HG03097 (cell line): ENCODE measurements around the gene CCL16.

Experiments used
- ATAC-seq: cut with Tn5 transposase; IDR thresholded peaks from one replicate; pipeline ENCODE4 v1.9.1; 2021; ENCODE audit not compliant: unreplicated experiment, low FRiP score

The CCL16 gene

DNA sequence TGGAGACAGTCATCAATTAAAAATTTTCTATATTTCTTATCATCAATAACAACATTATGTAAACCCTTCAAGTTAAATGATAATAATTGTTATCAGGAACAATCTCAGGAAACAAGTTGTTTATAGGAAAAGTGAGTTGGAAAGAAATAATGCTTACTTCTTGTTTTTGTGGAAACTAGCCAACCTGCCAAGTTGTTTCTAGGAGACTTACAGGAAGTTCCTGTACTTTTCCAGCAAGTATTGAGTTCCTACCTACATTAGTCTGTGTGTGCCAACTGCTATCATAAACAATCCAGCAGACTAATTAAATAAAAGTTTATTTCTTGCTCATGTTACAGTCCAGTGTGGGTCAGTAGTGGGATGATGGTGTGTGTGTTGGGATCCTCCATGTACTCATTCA is 6.9 kb upstream of the CCL16 start:
- ATAC-seq = no peak

DNA sequence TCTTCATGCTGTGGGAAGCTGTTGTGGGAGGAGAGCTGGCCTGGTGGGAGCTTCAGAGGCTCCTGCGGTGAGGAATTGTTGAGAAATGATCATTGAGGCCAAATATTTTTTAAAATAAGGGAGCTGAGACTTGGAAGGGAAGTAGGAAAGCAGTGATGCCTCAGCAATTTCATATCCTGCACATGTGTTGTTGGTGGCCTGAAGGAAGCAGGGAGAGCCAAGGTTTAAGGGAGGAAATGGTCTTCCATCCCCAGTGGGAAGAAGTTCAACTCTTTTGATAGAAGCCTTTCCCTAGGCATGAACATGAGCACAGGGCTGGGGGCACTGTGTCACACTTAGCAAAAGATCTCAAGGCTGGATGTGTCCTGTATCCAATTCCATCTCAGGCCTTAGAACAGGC is 5.3 kb upstream of the CCL16 start, which contains the start of gene CCL14:
Gene CCL14, minus strand, starts transcription at position 87 of the 400 bp plus-strand sequence. Its CDS starts 80 bp downstream, at position 7.
- ATAC-seq = no peak

DNA sequence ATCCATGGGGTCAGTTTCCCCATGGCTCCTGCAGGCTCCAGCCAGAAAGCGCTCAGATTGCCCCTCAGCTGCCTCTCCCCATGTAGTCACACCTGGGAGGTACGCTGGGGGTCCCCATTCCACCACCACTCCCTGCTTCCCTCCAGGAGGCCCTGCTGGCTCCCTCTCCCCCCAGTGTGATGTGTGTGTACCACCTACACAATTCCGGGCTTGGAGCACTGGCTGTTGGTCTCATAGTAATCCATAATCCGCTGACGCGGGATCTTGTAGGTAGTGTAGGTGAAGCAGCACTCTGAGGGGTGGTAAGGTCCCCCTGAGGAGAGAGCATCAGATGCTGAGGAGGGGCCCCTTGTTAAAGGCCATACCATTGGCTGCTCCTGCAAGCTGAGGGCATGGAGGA is 2.8 kb upstream of the CCL16 start:
- ATAC-seq = no peak

DNA sequence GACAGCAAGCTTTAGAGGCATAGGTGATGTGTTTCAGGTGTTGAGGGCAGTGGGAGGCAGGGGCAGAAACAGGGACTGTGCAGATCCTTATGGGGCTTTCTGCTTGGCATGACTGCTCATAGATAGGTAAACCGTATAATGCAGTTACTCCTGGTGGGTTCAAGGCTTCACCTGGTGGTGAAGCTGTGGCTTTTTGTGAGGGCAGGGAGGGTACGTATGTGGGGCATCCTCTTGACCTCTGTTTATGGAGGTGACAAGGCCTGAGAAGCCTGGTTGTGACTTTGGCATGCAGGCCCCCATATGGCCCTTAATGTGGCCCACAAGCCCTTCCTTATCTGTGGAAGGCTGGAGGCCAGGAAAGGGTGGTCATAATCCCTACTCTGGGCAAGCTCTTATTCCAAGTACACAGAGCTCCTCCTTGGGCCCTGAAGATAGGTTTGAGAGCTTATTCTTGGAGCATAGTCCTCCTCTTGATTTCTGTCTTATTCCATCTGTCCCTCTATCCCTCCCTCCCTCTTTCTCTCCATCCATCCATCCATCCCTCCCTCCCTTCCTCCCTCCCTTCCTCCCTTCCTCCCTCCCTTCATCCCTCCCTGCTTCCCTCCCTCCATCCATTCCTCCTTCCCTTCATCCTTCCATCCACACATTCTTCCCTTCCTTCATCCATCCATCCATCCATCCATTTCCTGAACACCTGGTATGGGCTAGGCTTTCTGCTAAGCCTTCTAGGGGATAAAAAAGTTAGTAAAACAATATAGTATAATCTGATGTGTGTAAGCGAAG is 1.3 kb upstream of the CCL16 start:
- ATAC-seq = no peak

DNA sequence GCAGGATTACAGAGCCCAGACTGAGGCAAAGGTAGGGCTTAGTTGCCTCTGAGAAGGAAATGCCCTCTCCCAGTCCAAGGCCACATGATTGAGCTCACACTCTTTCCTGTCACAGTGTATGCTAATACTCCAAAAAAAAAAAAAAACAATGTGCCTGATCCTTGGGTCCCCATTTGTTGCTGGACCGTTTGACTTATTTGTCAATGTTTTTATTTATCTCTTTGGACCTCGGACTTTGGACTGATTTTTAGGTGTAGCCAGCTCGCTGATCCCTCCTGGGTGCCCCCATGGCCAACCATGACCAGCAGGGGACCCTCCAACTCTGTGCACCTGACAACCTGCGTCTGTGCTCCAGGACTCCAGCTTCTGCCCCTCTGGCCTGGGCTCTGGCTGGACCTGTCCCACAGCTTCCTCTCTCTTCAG is 622 bp upstream of the CCL16 start:
- no peak for ATAC-seq

DNA sequence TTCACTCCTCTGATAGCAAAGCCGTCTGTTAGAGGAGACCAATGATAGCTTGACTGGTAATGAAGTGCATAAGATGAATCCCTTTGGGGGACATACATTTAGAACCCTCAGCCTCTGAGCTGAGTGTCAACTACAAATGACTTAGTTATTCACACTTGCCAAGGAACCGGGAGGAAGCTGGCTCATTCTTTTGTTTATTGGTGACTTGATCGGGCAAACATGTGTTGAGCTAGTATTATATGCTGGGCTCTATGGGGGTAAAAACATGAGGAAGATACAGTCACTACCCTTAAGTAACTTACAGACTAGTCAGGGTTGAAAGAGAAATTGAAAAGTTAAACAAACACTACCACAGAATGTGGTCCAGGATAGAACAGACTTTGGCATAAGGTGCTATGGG is 3.0 kb downstream of the CCL16 start:
- no peak for ATAC-seq

DNA sequence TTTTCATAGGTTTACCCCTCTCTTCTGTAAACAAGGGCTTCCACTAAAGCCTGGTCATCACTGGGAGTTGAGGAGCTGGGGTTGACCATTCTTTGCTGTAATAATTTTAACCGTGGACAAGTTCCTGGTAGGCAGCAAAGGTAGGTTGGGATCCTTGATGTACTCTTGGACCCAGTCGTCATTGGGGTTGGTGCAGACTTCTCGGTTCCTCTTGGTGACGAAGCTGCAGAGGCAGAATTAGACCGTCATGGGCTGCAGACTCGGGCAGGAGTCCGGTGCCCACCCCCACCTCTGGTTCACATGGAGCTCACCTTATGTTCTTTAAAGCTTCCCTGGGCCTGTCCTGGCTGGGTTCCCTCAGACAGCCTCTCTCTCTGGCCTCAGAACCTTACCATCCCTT is 3.8 kb downstream of the CCL16 start:
- no peak for ATAC-seq

DNA sequence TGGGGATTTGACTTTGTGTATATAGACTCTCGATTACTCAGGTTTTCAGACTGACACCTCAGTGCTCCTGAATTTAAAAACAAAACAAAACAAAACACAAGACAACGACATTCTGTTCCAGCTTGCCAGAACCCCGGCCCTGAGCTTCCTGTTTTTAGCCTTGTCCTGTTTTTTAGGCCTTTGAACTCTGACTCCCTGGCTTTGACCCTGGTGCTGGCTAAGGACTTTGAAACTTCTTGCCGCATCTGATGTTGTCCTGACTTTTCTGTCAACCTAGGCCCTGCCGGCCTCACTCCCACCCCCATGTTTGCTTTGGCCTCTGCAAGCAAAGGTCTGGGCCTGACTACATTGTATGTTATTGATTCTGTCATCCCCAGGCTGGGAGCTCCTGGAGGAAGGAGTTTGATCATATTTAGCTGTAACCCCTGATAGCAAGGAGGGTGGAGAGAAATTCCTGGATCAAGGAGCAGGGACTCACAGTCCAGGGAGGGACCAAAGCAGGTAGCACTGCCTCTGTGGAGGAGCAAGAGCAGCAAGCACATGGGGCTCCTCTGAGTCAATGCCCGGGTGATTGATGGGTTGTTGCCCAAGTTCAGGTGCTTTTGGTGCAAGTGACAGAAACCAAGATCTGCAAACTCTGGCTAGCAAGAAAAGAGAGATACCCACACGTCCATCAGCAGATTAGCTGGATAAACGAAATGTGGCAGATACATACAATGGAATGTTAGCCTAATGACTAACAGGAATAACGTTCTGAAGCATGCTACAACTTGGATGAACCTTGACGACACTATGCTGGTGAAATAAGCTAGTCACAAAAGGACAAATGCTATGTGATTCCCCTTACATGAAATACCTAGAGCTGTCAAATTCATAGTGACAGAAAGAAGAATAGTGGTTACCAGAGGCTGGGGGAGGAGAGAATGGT is 7.7 kb downstream of the CCL16 start:
- no peak for ATAC-seq

DNA sequence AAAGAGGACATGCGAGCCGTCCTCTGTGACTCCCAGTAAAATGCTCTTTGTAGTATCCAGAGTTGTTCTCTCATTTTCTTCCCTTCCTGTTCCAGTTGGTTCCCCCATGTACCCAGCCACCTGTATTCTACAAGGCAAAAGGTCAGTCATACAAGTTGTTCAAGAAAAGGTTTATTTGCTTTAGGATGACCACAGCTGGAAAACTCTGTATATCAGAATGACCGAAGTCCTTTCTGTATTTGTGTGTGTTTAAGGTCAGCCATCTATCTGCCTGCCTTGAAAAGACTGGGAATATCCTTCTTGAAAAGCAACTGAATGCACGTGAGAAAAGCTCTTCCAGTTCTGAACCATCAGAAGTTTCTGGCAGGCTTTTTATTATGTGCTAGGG is 8.4 kb downstream of the CCL16 start:
- no peak for ATAC-seq

DNA sequence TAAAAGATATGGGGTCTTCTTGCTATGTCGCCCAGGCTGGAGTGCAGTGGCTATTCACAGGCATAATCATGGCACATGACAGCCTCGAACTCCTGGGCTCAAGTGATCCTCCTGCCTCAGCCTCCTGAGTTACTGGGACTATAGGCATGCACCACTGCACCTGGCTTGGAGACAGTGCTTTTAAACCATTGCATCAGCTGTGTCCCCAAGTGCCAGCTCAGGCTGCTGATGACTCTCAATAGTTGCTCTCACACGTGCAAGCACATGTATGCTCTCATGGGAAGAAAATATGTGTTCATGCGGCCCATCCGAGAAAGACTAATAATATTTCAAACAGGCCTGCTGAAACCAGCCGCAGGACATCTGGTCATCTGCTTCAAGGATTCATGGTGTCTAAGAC is 8.8 kb downstream of the CCL16 start:
- ATAC-seq = no peak

DNA sequence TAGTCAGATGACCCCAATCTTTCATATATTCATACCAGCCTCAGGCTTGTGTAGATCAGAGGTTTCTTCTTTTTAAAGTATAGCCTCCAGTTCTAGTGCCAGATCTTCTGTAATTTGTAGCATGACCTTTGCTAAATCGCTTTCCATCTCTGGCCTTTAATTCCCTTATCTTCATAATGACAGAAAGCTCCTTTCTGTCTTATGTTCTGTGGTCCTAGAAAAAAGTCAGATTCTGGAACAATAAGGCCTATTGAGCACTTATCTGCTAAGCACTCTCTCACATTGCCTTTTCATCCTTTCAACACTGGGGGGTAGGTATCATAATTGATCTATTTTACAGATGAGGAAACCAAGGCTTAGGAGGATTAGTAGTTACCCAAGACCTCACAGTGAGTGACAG is 9.2 kb downstream of the CCL16 start:
- ATAC-seq = no peak

DNA sequence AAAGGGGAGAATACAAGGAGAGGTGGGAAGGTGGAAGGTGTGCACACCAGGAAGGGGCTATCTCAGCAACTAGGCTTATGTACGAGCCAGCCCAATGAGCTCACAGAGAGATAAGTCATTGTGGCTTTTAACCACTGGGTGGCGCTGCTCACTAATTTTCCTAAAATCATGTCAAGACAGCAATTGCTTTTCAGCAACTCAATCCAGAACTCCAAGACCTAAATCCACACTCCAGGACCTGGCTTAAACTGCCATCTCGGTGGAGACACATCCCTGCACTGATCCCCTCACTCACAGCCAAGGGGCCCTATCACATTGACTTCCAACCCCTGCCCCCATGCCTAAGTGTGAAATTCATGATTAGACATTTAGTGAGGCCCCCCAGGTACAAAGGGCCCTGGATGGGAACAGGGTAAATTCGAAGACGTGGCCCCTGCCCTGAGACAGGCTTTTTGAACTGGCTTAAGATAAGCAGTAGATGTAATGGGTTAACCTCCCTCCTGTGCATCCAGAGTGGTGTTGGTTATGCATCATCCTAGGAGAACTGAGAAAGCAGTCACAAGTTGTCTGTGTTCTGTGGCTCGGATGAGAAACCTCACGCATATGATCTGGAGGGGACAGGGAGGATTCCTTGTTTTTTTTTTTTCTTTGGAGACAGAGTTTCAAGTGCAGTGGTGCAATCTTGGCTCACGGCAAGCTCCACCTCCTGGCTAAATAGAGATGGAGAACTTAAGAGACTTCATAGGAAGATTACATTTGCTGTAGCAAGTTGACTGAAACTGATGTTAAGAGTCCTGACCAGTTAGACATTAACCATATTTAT is 11.5 kb downstream of the CCL16 start:
- ATAC-seq = no peak

DNA sequence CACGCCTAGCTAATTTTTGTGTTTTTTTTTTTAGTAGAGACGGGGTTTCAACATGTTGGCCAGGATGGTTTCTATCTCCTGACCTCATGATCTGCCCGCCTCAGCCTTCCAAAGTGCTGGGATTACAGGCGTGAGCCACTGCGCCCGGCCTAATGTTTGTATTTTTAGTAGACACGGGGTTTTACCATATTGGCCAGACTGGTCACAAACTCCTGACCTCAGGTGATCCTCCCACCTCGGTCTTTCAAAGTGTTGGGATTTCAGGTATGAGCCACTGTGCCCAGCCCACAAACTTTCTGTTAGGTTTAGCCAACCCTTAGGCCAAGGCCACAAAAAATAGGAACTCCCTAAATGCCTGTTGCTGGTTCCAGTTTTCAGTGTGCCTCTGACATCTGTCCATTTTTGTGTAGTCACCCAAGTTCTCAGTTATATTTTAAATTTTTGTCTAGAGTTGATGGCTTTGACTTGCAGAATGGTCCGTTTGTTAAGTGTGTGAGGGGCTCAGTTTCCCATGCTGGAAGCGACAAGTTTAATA is 12.7 kb downstream of the CCL16 start:
- ATAC-seq = no peak

DNA sequence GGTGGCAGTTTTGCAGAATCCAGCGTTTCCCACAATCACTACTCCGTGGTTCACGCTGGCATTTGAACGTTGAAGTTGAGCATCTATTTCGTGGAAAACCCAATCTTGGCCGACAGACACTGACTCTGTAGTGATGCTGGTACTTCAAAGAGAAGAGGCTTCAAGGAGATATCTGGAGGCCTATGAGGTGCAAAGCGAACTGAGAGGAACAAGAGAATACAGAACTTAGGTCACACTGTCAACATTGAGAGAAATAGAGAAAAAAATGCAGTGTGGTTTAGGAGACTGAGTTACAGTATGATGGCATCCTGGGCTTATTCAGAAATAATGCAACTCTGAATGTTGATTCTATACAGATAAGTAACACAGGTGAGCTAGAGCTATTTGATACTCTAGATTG is 16.0 kb downstream of the CCL16 start:
- ATAC-seq = no peak

DNA sequence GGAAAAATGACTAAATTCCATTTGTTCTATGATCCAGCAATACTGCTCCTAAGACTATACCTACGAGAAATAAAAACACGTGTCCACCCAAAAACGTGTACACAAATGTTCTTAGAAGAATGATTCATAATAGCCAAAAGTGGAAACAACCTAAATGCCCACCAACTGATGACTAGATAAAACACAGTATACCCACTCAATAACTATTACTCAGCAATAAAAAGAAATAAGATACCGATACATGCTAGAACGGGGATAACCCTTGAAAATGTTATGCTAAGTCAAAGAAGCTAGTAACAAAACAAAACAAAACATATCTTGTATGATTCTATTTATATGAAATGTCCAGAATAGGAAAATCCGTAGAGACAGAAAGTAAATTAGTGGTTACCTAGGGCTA is 17.6 kb downstream of the CCL16 start:
- no peak for ATAC-seq

DNA sequence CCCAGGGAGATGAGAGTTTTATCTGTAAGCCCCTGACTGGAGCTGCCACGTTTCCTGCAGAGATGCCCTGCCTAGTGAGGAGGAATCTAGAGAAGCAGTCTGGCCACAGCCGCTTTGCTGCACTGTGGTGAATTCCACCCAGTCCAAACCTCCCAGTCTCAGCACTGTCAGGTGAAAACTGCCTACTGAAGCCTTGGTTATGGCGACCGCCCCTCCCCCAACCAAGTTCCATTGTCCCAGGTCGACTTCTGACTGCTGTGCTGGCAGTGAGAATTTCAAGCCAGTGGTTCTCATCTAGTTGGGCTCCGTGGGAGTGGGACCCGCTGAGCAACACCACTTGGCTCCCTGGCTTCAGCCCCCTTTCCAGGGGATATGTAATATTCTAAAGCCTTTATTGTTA is 27.6 kb downstream of the CCL16 start:
- ATAC-seq = no peak

DNA sequence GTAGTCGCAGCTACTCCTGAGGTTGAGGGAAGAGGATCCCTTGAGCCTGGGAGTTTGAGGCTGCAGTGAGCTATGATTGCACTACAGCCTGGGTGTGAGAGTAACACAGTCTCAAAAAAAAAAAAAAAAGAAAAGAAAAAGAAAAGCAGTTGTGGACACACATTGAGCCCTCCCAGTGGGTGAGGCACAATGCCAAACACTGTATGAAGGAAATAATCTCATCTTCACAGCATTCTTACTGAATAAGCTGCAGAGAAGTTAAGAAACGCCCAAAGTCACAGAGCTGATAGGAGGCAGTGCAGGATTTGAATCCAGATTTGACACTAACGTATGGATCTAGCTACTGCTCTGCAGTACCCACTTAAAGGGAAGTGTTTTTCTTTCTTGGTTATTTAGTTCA is 31.9 kb downstream of the CCL16 start:
- no peak for ATAC-seq

DNA sequence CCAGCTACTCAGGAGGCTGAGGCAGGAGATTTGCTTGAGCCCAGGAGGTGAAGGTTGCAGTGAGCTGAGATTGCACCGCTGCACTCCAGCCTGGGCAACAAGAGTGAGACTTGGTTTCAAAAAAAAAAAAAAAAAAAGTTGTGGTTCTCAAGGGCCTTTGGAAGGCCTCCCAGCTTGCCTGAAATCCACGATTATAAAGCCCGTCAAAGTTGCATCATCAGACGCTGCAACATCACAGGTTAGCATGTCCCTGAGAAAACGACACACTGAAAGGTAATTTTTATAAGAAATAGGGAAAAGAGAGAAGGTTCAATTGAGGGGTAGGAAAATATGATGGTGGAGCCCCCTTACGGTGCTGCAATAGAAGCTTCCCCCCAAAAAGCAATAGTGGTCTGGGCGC is 33.2 kb downstream of the CCL16 start:
- ATAC-seq = no peak

DNA sequence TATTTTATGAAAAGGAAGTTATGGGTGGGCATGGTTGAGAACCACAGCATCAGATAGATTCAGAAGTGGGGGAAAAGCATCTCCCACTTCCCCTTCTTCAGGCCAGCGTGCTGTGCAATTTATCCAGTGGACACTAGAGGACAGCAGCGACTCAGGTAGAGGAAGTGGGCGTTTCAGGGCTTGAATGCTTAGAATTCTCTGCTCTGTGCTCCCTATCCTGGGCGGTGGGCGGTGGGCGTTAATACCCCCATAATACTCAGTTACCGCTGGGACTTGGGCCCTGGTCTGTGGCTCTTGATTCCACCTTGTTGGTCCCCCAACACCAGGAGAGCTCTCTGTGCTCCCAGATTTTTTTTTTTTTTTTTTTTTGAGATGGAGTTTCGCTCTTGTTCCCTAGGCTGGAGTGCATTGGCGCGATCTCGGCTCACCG is 34.1 kb downstream of the CCL16 start:
- no peak for ATAC-seq

DNA sequence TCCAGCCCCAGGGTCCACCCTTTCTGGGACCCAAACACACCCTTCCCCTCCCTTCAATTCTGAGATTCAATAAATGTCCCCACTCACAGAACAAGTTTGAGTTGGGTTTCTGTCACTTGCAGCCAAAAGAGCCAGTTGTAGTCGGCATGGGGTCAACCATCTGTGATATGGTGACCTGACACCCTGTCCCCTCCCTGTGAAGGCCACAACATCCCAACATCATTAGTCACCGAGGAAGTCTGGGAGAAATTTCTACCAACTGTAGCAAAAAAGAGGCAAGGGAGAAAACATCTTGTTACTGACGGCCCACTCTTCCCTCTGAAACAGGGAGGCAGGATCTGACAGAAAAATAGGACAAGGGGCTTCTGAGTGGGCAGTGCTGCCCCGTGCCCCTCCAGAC is 37.1 kb downstream of the CCL16 start:
- ATAC-seq = no peak

DNA sequence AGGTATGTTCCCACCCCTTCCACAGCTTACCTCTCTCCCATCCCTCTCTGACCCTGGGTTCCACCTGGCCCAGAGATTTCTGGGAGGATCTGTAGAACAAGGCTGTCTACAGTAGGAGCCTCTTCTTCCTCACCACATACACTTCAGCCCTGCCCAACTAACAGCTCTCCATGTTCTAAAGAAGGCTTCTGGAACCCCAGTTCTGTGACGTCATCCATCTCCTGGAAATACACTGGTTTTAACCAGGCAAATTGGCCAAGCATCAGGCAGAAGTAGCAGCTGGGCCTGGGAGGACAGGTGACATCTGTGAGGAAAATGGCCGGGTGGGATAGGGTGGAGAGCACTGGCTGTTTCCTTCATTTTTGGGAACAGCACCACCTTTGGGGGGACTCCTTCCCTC is 37.8 kb downstream of the CCL16 start, which contains the start of gene LYZL6:
Gene LYZL6, minus strand, starts transcription at position 177 of the 400 bp plus-strand sequence. CDS start 4,357 bp downstream, outside the sequence.
- no peak for ATAC-seq
